ENCODE results near the gene RIMBP3B.
"Not testable (repeated sequence)": the region's sequence is repeated elsewhere in the genome, so short reads cannot be mapped to it uniquely, and the experiment has no call there.

Gene RIMBP3B

GRCh38 chr22:21383701-21384467, at the start of gene RIMBP3B:
TSS of gene RIMBP3B (plus strand) at chr22:21383751. CDS start at chr22:21383859, 108 bp downstream.
- not testable (repeated sequence) for FAIRE-seq

GRCh38 chr22:21357527-21357926, 26.0 kb upstream of the RIMBP3B start:
- not testable (repeated sequence) for FAIRE-seq

GRCh38 chr22:21360525-21360924, 23.0 kb upstream of the RIMBP3B start:
- not testable (repeated sequence) for FAIRE-seq

GRCh38 chr22:21362473-21362872, 21.1 kb upstream of the RIMBP3B start:
- FAIRE-seq = not testable (repeated sequence)

- FAIRE-seq = not testable (repeated sequence)
These were observed 20.5 kb upstream of the RIMBP3B start for GRCh38 chr22:21363061-21363460.

GRCh38 chr22:21363803-21364202, 19.7 kb upstream of the RIMBP3B start:
- not testable (repeated sequence) for FAIRE-seq

- not testable (repeated sequence) for FAIRE-seq
These were observed 19.2 kb upstream of the RIMBP3B start for GRCh38 chr22:21364362-21364761.

GRCh38 chr22:21365337-21365736, 18.2 kb upstream of the RIMBP3B start:
- FAIRE-seq = not testable (repeated sequence)

- FAIRE-seq = not testable (repeated sequence)
These were observed 14.8 kb upstream of the RIMBP3B start for GRCh38 chr22:21368603-21369310.

GRCh38 chr22:21375880-21376279, 7.7 kb upstream of the RIMBP3B start:
- FAIRE-seq = not testable (repeated sequence)

- not testable (repeated sequence) for FAIRE-seq
These were observed 1.2 kb downstream of the RIMBP3B start for GRCh38 chr22:21384468-21385357.

GRCh38 chr22:21389480-21389879, 5.9 kb downstream of the RIMBP3B start:
- FAIRE-seq = not testable (repeated sequence)

- FAIRE-seq = not testable (repeated sequence)
These were observed 6.5 kb downstream of the RIMBP3B start for GRCh38 chr22:21390013-21390412.

GRCh38 chr22:21394613-21395012, 11.1 kb downstream of the RIMBP3B start:
- not testable (repeated sequence) for FAIRE-seq

GRCh38 chr22:21401197-21401969, 17.8 kb downstream of the RIMBP3B start:
- FAIRE-seq = not testable (repeated sequence)

GRCh38 chr22:21402763-21403314, 19.3 kb downstream of the RIMBP3B start:
- not testable (repeated sequence) for FAIRE-seq

- not testable (repeated sequence) for FAIRE-seq
These were observed 23.6 kb downstream of the RIMBP3B start for GRCh38 chr22:21407139-21407538.

GRCh38 chr22:21407792-21408191, 24.2 kb downstream of the RIMBP3B start:
- FAIRE-seq = not testable (repeated sequence)

GRCh38 chr22:21416375-21416774, 32.8 kb downstream of the RIMBP3B start:
- not testable (repeated sequence) for FAIRE-seq

GRCh38 chr22:21417227-21417746, 33.7 kb downstream of the RIMBP3B start, which contains the start of gene HIC2:
TSS of gene HIC2 (plus strand) at chr22:21417371. CDS start at chr22:21442832, 25,461 bp downstream.
- not testable (repeated sequence) for FAIRE-seq

GRCh38 chr22:21417853-21418252, 34.3 kb downstream of the RIMBP3B start:
- not testable (repeated sequence) for FAIRE-seq
